HepG2 (cell line): ENCODE measurements around the gene ETFRF1. TPM values are rescaled to one million over a fixed set of nuclear protein-coding genes. Genes with fewer than 3 reads are reported as not detected.

Source experiments
- CCAR2 ChIP-seq: fragments of 200-400 bp; formaldehyde crosslinking; optimal IDR thresholded peaks from 2 replicates; pipeline ENCODE3; 2018; ENCODE audit warnings: low read depth, mild to moderate bottlenecking, low read length, moderate library complexity
- ERF ChIP-seq: IDR thresholded peaks from 2 replicates; pipeline ENCODE4 v1.6.1; 2018; ENCODE audit warnings: missing biosample characterization, missing genetic modification reagents
- FOXP1 ChIP-seq, 2 experiments: fragments of 450-650 bp in 1 of 2; IDR thresholded peaks; 2 replicates each; pipeline ENCODE4 v1.6.1; 2017 to 2018; ENCODE audit warnings: antibody characterized with exemption in 1 of 2
- GATA4 ChIP-seq: sonication (generic); IDR thresholded peaks from 2 replicates; pipeline ENCODE4 v1.6.1; 2016; ENCODE audit warnings: antibody characterized with exemption, low read depth, borderline replicate concordance
- GATAD2A ChIP-seq: IDR thresholded peaks from 2 replicates; pipeline ENCODE4 v1.6.1; 2016
- GFI1 ChIP-seq: sonication (generic); formaldehyde crosslinking; IDR thresholded peaks from 2 replicates; pipeline ENCODE4 v1.5.0; 2020; ENCODE audit warnings: missing genetic modification reagents, mild to moderate bottlenecking, borderline replicate concordance
- PITX1 ChIP-seq: sonication (generic); formaldehyde crosslinking; IDR thresholded peaks from 2 replicates; pipeline ENCODE4 v1.5.1; 2020; ENCODE audit warnings: mild to moderate bottlenecking, missing genetic modification reagents
- XRCC5 ChIP-seq: fragments of 200-400 bp; formaldehyde crosslinking; optimal IDR thresholded peaks from 2 replicates; pipeline ENCODE3; 2017; ENCODE audit warnings: mild to moderate bottlenecking, low read length
- ZBTB14 ChIP-seq: sonication (generic); formaldehyde crosslinking; IDR thresholded peaks from 2 replicates; pipeline ENCODE4 v1.4.0; 2020; ENCODE audit warnings: missing genetic modification reagents
- ZFP90 ChIP-seq: sonication (generic); formaldehyde crosslinking; IDR thresholded peaks from 2 replicates; pipeline ENCODE4 v1.8.0; 2022; ENCODE audit warnings: missing genetic modification reagents, mild to moderate bottlenecking, inconsistent platforms, borderline replicate concordance
- ZNF205 ChIP-seq: IDR thresholded peaks from 2 replicates; pipeline ENCODE4 v1.6.1; 2018; ENCODE audit warnings: missing biosample characterization, missing genetic modification reagents
- ZNF253 ChIP-seq: sonication (generic); formaldehyde crosslinking; IDR thresholded peaks from 2 replicates; pipeline ENCODE4 v1.8.0; 2022; ENCODE audit warnings: mild to moderate bottlenecking, missing genetic modification reagents, borderline replicate concordance
- ZNF296 ChIP-seq: sonication (generic); formaldehyde crosslinking; conservative IDR thresholded peaks from 2 replicates; pipeline ENCODE4 v1.5.0; 2020; ENCODE audit warnings: mild to moderate bottlenecking, missing genetic modification reagents
- ZNF775 ChIP-seq: sonication (generic); formaldehyde crosslinking; IDR thresholded peaks from 2 replicates; pipeline ENCODE4 v1.4.0; 2020; ENCODE audit warnings: missing genetic modification reagents, mild to moderate bottlenecking, moderate library complexity, borderline replicate concordance
- ZNF83 ChIP-seq: sonication (generic); formaldehyde crosslinking; IDR thresholded peaks from 2 replicates; pipeline ENCODE4 v1.4.0; 2020; ENCODE audit warnings: missing genetic modification reagents, mild to moderate bottlenecking, borderline replicate concordance
- ZNF891 ChIP-seq: sonication (generic); formaldehyde crosslinking; IDR thresholded peaks from 2 replicates; pipeline ENCODE4 v1.5.0; 2020; ENCODE audit warnings: mild to moderate bottlenecking, missing genetic modification reagents
- ZSCAN12 ChIP-seq: sonication (generic); formaldehyde crosslinking; IDR thresholded peaks from 2 replicates; pipeline ENCODE4 v1.9.0; 2021; ENCODE audit warnings: mild to moderate bottlenecking, missing genetic modification reagents
- ZSCAN31 ChIP-seq: sonication (generic); formaldehyde crosslinking; IDR thresholded peaks from 2 replicates; pipeline ENCODE4 v1.5.0; 2020; ENCODE audit warnings: low read depth, mild to moderate bottlenecking, missing genetic modification reagents
- polyA plus RNA-seq, 8 experiments: library from polyadenylated mRNA; depleted of rRNA in 3 of 8; stranded (reverse) in 7 of 8; unstranded in 1 of 8; fragments of >200 nt; fragmentation: Illumina TruSeq in 4 of 8; extraction: Trizol in 4 of 8; gene quantifications; 2 replicates each; pipeline versions ENCODE4 v1.2.1 to v1.2.3, GENCODE V29; 2011 to 2016; ENCODE audit warnings: low read depth in 4 of 8, missing spikeins in 1 of 8, mixed read lengths in 1 of 8; ENCODE audit not compliant: insufficient read depth in 1 of 8
- total RNA-seq, 5 experiments: library from RNA; depleted of rRNA; stranded (reverse); fragments of >200 nt; fragmentation: Illumina TruSeq; extraction: Trizol; gene quantifications; 2 replicates each; pipeline ENCODE4 v1.2.3, GENCODE V29; 2016; ENCODE audit warnings: low read depth in 1 of 5
- TF ChIP-seq, protein P1 (sequence below): sonication (generic); formaldehyde crosslinking; IDR thresholded peaks from 2 replicates; pipeline ENCODE4 v1.4.0; 2020; ENCODE audit warnings: missing genetic modification reagents, mild to moderate bottlenecking, borderline replicate concordance
- TF ChIP-seq, protein P2 (sequence below): sonication (generic); formaldehyde crosslinking; IDR thresholded peaks from 2 replicates; pipeline ENCODE4 v1.5.0; 2020; ENCODE audit warnings: mild to moderate bottlenecking, missing genetic modification reagents

ETFRF1 gene
- total and polyA plus RNA-seq, 2 of the 13 experiments (the other 11 are each of a cell fraction or from before 2014, with no cell fraction given) = 6.8 to 7.0 TPM

DNA sequence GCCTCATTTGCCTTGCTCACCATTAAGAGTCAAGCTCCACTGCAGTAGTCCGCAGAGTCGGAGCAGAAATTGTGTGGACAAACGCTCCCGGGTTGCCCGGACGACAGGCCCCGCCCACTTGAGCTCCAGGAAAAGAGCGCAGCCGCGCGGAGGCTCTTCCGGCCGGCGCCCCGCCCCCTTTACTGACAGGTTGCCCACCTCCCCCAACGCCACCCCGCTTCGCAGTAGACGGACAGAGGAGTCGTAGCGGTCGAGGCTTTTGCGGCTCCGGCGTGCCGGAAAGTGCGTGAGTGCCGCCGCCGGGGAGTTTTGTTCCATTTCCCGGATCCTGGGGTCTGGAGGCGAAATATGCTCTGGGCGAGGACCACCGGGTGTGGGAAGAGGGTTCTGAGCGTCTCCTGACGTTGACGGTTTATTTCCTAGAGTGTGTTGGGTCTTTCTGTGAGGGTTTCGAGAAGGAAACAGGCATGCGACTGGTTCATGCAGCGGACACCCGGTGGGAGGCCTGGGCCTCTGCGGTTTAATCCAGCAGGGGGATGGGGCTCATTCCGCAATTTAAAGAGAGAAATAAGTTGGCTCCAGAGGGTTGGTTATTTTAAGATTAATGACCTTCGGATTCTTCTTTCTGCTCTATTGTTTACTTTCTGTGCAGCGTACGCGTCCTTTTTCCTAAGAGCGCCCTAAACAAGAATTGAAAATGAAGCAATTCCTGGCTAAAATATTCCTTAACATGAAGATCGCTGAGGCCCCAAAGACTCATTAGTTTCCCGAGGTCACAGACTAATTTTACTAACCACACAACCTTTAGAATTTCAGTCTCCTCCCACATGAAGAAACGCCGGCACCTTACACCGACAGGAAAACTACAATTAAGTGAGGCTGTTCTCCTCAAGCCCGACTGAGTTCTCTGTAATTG is at the start of gene ETFRF1, which contains the start of gene DNAI7 (continued):
- no peak for TF ChIP-seq ZBTB14 (CRISPR knock-in tag)
- peak; percentile 44; the same call in 1 of the 2 replicates for TF ChIP-seq ZNF253 (CRISPR knock-in tag)
- no peak; the same call in 1 of the 2 replicates for TF ChIP-seq GATA4
- no peak for TF ChIP-seq GFI1 (CRISPR knock-in tag)
- 0 out of 2 replicates have a peak, but pooled peaks have one; percentile 15 for TF ChIP-seq ZSCAN12 (CRISPR knock-in tag)
- peak; percentile 36 for TF ChIP-seq XRCC5
- TF ChIP-seq, protein P1, sequence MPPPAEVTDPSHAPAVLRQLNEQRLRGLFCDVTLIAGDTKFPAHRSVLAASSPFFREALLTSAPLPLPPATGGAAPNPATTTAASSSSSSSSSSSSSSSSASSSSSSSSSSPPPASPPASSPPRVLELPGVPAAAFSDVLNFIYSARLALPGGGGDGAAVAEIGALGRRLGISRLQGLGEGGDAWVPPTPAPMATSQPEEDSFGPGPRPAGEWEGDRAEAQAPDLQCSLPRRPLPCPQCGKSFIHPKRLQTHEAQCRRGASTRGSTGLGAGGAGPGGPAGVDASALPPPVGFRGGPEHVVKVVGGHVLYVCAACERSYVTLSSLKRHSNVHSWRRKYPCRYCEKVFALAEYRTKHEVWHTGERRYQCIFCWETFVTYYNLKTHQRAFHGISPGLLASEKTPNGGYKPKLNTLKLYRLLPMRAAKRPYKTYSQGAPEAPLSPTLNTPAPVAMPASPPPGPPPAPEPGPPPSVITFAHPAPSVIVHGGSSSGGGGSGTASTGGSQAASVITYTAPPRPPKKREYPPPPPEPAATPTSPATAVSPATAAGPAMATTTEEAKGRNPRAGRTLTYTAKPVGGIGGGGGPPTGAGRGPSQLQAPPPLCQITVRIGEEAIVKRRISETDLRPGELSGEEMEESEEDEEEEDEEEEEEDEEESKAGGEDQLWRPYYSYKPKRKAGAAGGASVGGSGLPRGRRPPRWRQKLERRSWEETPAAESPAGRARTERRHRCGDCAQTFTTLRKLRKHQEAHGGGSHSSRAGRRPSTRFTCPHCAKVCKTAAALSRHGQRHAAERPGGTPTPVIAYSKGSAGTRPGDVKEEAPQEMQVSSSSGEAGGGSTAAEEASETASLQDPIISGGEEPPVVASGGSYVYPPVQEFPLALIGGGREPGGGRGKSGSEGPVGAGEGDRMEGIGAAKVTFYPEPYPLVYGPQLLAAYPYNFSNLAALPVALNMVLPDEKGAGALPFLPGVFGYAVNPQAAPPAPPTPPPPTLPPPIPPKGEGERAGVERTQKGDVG (CRISPR knock-in tag) = 0 out of 2 replicates have a peak, but pooled peaks have one; percentile 42
- TF ChIP-seq ERF (CRISPR knock-in tag) = peak; percentile 64; the same call in 1 of the 2 replicates
- peak; percentile 61; the same call in 1 of the 2 replicates for TF ChIP-seq ZNF891 (CRISPR knock-in tag)
- TF ChIP-seq GATAD2A (CRISPR knock-in tag) = 0 out of 2 replicates have a peak, but pooled peaks have one; percentile 28
- TF ChIP-seq ZNF775 = peak; percentile 31; the same call in 1 of the 2 replicates
- TF ChIP-seq, protein P2, sequence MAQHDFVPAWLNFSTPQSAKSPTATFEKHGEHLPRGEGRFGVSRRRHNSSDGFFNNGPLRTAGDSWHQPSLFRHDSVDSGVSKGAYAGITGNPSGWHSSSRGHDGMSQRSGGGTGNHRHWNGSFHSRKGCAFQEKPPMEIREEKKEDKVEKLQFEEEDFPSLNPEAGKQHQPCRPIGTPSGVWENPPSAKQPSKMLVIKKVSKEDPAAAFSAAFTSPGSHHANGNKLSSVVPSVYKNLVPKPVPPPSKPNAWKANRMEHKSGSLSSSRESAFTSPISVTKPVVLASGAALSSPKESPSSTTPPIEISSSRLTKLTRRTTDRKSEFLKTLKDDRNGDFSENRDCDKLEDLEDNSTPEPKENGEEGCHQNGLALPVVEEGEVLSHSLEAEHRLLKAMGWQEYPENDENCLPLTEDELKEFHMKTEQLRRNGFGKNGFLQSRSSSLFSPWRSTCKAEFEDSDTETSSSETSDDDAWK (CRISPR knock-in tag) = no peak
- TF ChIP-seq ZNF83 = no peak
- no peak for TF ChIP-seq FOXP1 (IDR thresholded peaks at IDR 0.05)
- no peak for TF ChIP-seq FOXP1 (CRISPR knock-in tag; IDR thresholded peaks at IDR 0.05)
- peak; percentile 64 for TF ChIP-seq PITX1
- no peak for TF ChIP-seq ZNF205 (CRISPR knock-in tag)
- no peak for TF ChIP-seq ZNF296
- TF ChIP-seq ZSCAN31 (CRISPR knock-in tag) = peak; percentile 44; the same call in 1 of the 2 replicates
- TF ChIP-seq CCAR2 = no peak
- TF ChIP-seq ZFP90 (CRISPR knock-in tag) = 0 out of 2 replicates have a peak, but pooled peaks have one; percentile 41
